Small intestine (tissue), 7 donors: ENCODE measurements around the gene CYB5D1. TPM values are rescaled to one million over a fixed set of nuclear protein-coding genes. Genes with fewer than 3 reads are reported as not detected.

Experiments used
- DNase-seq, 2 donors: peaks; one replicate each; pipeline versions ENCODE4 v3.0.0 to v3.0.0-alpha.2; 2013
- FAIRE-seq: peaks from 2 replicates; lab custom pipeline; 2012; peaks lifted over from hg19 to GRCh38; lab: Jason Lieb, UNC
- H3K27ac ChIP-seq, 3 donors: one replicate each; pipeline ENCODE4 v1.5.1; 2013; ENCODE audit warnings: low read length in 2 of 3, mild to moderate bottlenecking in 2 of 3, control low read depth in 1 of 3, inconsistent platforms in 1 of 3, low read depth in 1 of 3, moderate library complexity in 1 of 3
- H3K27me3 ChIP-seq, 3 donors: one replicate each; pipeline ENCODE4 v1.6.1; 2013; ENCODE audit warnings: low read length in 3 of 3, inconsistent platforms in 1 of 3; ENCODE audit not compliant: control insufficient read depth in 3 of 3, insufficient read depth in 3 of 3
- H3K36me3 ChIP-seq, 3 donors: one replicate each; pipeline ENCODE4 v1.6.1; 2013; ENCODE audit warnings: low read length in 3 of 3, inconsistent platforms in 1 of 3, low read depth in 1 of 3, mild to moderate bottlenecking in 1 of 3, moderate library complexity in 1 of 3; ENCODE audit not compliant: control insufficient read depth in 3 of 3, insufficient read depth in 2 of 3
- H3K4me1 ChIP-seq, 3 donors: one replicate each; pipeline ENCODE4 v1.6.1; 2013; ENCODE audit warnings: low read length in 2 of 3, inconsistent platforms in 1 of 3, low read depth in 1 of 3, mild to moderate bottlenecking in 1 of 3, moderate library complexity in 1 of 3; ENCODE audit not compliant: control insufficient read depth in 3 of 3, insufficient read depth in 2 of 3
- H3K4me3 ChIP-seq, 3 donors: one replicate each; pipeline ENCODE4 v1.5.1; 2013; ENCODE audit warnings: low read length in 3 of 3, control low read depth in 1 of 3, inconsistent platforms in 1 of 3, low read depth in 1 of 3, mild to moderate bottlenecking in 1 of 3, moderate library complexity in 1 of 3
- H3K9me3 ChIP-seq, 2 donors: one replicate each; pipeline ENCODE4 v1.6.1; 2013; ENCODE audit warnings: low read depth in 1 of 2, low read length in 1 of 2; ENCODE audit not compliant: control insufficient read depth in 2 of 2, insufficient read depth in 1 of 2
- WGBS, 3 donors: extraction: QIAGEN DNeasy Blood & Tissue Kit; methylation state at CpG; one replicate each; pipeline ENCODE4 v1.1.7; 2013; 5-methylcytosine and 5-hydroxymethylcytosine counted together
- polyA plus RNA-seq, 4 donors: library from polyadenylated mRNA; stranded (reverse) in 3 of 4; unstranded in 1 of 4; fragments of 200-250 nt in 3 of 4; fragments of 120-200 nt in 1 of 4; gene quantifications; one replicate each; pipeline versions ENCODE4 v1.2.1 to v1.2.3, GENCODE V29; 2013
- donor health status: healthy with polysubstance abuse.
- donor health status: control.
- donor health status: control.
- donor health status: Bipolar disorder and iron deficiency.
- donor health status: healthy.

Gene CYB5D1
- polyA plus RNA-seq, 4 donors = 4.9 to 13.0 (median 6.4) TPM

DNA sequence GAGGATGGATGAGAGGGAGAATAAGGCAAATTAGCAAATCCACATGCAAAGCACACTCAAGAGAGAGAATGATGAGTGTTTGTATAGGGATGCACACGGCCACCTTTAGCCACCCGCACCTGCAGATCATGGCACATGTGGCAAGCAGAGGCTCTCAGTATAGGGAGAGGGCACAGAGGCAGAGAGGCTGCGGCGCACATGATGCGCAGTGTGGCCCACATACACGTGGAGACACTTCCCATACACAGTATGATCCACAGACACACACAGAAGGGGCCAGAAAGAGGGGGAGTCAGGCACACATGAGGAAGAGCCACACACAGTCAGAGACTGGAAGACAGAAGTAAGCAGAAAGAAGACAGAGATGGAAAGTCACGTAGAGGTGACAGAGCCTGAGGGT lies 24.3 kb downstream of the CYB5D1 start:
- Histone ChIP-seq H3K4me3 (no peak overlapping the region), H3K36me3 (peaks cover 0 to 21% (median 4%) of the 10 kb centered on the region in 3 donors), H3K4me1 (peaks cover 2 to 48% (median 6%) of the 10 kb centered on the region in 3 donors), H3K9me3 (no peaks in the 10 kb centered on the region), H3K27me3 (no peaks in the 10 kb centered on the region), H3K27ac (peak overlapping the region in 2 of 3 donors; percentile 3 to 11)
- no peak for DNase-seq
- 76 to 78% (median 76%) methylated on average over 7 of the region's 7 CpGs for WGBS, 3 donors
- FAIRE-seq = no peak

DNA sequence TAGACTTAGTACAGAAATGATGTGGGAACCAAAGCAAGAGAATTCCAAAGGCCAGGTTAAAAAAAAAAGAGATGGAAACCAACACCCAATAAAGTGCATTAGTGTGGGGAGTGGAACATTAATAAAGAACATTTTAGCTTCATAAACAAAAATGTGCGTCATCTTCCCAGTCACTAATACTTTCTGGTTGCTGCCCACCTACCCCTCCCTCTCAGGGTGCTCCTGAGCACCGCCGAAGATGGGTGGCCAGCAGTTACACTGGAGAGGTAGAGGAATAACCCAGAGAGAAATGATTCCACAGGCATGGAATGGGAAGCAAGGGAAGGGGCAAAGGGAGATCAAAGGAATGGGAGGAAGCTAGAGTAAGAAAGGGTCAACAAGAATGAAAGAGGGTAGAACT lies 24.8 kb downstream of the CYB5D1 start:
- peak overlapping the region; percentile 3 to 52 (median 11) for H3K27ac ChIP-seq
- no peak for FAIRE-seq
- no peaks in the 10 kb centered on the region for H3K9me3 ChIP-seq
- H3K4me3 ChIP-seq = no peak overlapping the region
- no peaks in the 10 kb centered on the region for H3K27me3 ChIP-seq
- H3K4me1 ChIP-seq = peaks cover 2 to 48% (median 6%) of the 10 kb centered on the region in 3 donors
- 68 to 87% (median 77%) methylated on average over 3 of the region's 3 CpGs for WGBS, 3 donors
- H3K36me3 ChIP-seq = peaks cover 0 to 21% (median 4%) of the 10 kb centered on the region in 3 donors
- no peak for DNase-seq

DNA sequence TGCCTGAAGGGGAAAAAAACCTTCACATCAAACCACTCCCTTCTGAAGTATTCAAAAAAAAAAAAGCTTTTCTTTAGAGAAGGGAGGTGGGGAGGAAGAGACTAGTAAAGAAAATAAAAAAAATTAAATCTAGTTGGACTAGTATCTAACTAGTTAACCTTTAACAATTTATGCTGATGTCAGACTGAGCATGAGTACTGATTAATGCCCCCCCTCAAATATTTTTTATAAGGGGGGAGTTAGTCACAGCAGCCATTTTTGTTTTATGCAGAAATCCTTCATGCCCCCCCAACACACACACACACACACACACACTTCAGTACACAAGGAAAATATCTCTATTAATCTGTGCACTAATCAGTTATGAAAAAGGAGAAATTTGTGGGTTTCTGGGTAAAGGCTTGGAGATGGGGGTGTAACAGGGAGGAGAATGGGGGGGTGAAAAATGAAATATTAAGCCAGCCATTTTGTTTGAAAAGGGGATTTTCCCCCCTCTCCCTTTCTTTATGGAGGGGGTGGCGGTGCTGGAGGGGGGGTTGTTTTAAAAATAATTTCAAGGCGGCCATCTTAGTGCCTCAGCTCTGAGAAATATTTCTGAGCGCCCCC lies 26.1 kb downstream of the CYB5D1 start:
- Histone ChIP-seq H3K36me3 (peaks cover 0 to 17% (median 4%) of the 10 kb centered on the region in 3 donors), H3K4me3 (peak overlapping the region in 1 of 3 donors; percentile 52), H3K27me3 (no peaks in the 10 kb centered on the region), H3K9me3 (no peaks in the 10 kb centered on the region), H3K27ac (peak overlapping the region in 1 of 3 donors; percentile 74), H3K4me1 (peaks cover 2 to 59% (median 16%) of the 10 kb centered on the region in 3 donors)
- WGBS, 3 donors = 0 to 2% (median 0%) methylated on average over 2 to 3 of the region's 3 CpGs
- FAIRE-seq (no peak), DNase-seq (peak in 1 of 2 donors; percentile 66)

DNA sequence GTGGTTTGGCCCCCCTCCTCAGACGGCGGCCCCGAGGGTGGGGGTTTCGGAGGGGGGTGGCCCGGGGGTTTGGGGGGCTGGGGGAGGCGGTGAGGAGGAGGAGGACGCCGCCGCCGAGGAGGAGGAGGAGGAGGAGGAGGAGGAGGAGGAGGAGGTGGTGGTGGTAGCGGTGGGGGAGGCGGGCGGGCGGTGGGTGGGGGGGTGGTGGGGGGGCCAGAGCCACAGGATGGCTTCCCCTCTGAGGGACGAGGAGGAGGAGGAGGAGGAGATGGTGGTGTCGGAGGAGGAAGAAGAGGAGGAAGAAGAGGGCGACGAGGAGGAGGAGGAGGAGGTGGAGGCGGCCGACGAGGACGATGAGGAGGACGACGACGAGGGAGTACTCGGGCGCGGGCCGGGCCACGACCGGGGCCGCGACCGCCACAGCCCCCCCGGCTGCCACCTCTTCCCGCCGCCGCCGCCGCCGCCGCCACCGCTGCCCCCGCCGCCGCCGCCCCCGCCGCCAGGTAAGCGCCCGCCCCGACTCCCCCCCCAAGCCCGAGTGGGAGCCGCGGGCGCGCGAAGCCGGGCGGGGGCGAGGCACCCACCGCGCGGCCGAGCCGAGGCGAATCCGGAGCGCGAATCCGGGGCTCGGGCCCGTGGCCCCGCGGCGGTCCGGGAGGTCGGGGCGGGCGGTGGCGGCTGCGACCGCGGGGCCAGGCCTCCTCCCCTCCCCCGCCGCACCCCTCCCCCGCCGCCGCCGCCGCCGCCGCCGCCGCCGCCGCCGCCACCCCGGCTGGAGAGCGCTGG lies 27.0 kb downstream of the CYB5D1 start:
- Histone ChIP-seq H3K27me3 (no peaks in the 10 kb centered on the region), H3K4me3 (peak overlapping the region; percentile 68 to 87 (median 86)), H3K4me1 (peaks cover 5 to 67% (median 23%) of the 10 kb centered on the region in 3 donors), H3K36me3 (peaks cover 0 to 20% (median 4%) of the 10 kb centered on the region in 3 donors), H3K27ac (peak overlapping the region; percentile 66 to 91 (median 89)), H3K9me3 (no peaks in the 10 kb centered on the region)
- 0 to 4% (median 0%) methylated on average over 1 to 87 of the region's 100 CpGs for WGBS, 3 donors
- DNase-seq (peak in 1 of 2 donors; percentile 39), FAIRE-seq (no peak)

DNA sequence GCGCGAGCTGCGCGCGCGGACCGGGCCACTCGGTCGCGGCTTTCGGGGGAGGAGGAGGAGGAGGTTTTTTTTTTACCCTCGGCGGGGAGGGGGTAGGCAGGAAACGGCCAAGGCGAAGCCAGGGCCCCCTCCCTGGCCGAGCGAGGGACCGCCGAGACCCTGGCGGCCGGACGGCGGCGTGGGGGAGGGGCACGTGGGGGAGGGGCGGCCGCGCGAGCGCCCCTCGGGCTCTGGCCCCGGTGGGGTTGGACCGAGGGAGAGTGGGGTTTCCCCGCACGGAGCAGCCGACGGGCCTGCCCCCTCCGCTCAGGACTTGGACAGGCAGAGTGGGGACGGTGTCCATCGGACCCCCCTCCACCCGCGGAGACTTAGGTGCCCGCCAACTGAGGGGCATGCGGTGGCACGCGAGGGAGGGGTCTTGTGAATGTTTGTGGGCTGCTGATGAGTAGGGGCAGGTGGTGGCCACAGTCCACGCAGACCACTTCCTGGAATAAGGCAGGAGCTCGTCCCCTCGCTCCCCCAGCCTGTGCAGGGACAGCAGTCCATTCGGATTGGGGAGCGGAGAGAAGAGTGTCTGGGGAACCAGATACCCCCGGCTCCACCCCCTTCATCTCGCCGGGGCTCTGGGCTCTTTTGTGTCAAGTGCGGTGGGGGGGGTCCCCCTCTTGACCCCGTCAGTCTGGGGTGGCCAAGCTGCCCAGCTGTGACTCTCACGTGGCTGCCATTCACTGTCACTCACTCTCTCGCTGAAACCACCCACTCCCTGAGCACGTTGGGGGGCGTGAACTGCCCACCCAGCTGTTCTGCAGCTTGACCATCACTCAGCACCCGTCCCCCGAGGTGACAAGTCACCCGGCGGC lies 27.8 kb downstream of the CYB5D1 start:
- H3K4me1 ChIP-seq = peaks cover 5 to 63% (median 24%) of the 10 kb centered on the region in 3 donors
- peak in 1 of 2 donors; percentile 60 for DNase-seq
- peak overlapping the region; percentile 66 to 93 (median 89) for H3K27ac ChIP-seq
- no peak for FAIRE-seq
- peak overlapping the region; percentile 68 to 87 (median 86) for H3K4me3 ChIP-seq
- WGBS, 3 donors = 0 to 1% (median 0%) methylated on average over 35 to 64 of the region's 64 CpGs
- peaks cover 0 to 24% (median 4%) of the 10 kb centered on the region in 3 donors for H3K36me3 ChIP-seq
- no peaks in the 10 kb centered on the region for H3K27me3 ChIP-seq
- H3K9me3 ChIP-seq = no peaks in the 10 kb centered on the region

DNA sequence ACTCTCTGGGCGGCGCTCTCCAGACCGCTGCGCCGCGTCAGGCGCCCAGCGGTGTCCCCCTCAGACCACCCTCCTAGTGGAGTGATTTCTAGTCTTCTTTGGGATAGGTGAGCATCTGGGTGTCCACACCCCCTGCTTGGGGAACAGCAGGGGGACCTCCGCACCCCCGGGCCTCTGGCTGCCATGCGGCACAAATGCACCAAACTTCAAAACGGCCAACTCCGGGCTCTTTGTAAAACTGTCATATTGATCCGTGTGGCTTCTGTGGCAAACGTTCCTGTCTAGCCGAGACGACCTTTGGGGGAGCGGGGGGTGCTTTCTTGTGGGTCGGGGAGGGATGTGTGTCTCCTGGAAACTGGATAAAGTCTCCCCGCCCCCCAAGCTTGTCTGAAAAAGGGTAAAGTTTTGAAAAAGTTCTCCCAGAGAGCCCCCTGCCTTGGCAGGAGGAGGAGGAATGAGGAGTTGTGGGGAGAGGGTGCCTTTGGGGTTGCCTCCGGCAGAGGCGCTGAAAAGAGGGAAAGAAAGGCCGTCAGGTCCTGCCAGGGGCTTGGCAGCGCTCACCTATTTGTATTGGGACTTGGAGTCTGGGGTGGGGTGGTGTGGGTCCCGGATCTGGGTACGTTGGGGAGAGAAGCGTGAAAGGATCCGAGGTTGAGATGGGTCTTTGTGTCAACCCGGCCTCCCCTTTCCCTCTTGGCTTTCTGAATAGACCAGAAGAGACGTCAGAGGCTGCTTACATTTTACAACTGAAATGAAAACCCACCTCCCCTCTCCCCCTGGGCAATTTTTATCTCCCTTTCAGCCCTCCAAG lies 28.6 kb downstream of the CYB5D1 start:
- H3K27ac ChIP-seq = peak overlapping the region; percentile 66 to 93 (median 89)
- no peaks in the 10 kb centered on the region for H3K9me3 ChIP-seq
- peak overlapping the region; percentile 68 to 87 (median 86) for H3K4me3 ChIP-seq
- peaks cover 4 to 29% (median 5%) of the 10 kb centered on the region in 3 donors for H3K36me3 ChIP-seq
- FAIRE-seq = no peak
- 1 to 2% (median 2%) methylated on average over 30 of the region's 30 CpGs for WGBS, 3 donors
- peaks cover 5 to 59% (median 24%) of the 10 kb centered on the region in 3 donors for H3K4me1 ChIP-seq
- H3K27me3 ChIP-seq = no peaks in the 10 kb centered on the region
- DNase-seq = peak; percentile 38 to 67

DNA sequence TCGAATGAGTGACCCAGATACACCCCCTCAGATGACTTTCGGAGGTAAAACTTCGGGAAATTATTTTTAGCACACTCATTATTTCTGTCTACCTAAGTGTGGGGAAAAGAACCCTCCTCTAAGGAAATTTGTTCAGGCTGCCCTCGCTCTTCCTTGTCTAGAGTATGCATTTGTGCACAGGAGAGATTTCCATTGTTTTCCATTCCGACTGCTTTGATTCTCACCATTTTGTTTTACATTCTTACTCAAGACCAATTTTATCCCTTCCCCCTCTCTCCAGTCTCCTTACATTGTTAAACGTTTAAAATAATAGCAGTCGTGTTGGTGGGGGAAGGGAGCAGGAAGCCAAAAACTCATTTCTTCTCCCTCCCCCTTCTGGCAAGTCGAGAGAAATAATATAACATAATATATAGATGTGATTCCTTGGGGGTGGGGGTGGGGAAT lies 29.3 kb downstream of the CYB5D1 start:
- FAIRE-seq = no peak
- WGBS, 3 donors = 3 to 4% (median 4%) methylated on average over 8 of the region's 8 CpGs
- H3K4me3 ChIP-seq = peak overlapping the region; percentile 68 to 87 (median 86)
- peak overlapping the region; percentile 66 to 93 (median 89) for H3K27ac ChIP-seq
- peaks cover 2 to 30% (median 4%) of the 10 kb centered on the region in 3 donors for H3K36me3 ChIP-seq
- no peak for DNase-seq
- H3K9me3 ChIP-seq = no peaks in the 10 kb centered on the region
- H3K27me3 ChIP-seq = no peaks in the 10 kb centered on the region
- H3K4me1 ChIP-seq = peaks cover 5 to 53% (median 24%) of the 10 kb centered on the region in 3 donors
